Measurements from ENCODE around the gene GLP1R. TPM values are rescaled to one million over a fixed set of nuclear protein-coding genes. Genes with fewer than 3 reads are reported as not detected.

GLP1R gene
- total RNA-seq, 1 experiment from 2014 or later = 1.8 TPM

GRCh38 chr6:39128106-39128505 is 79.5 kb downstream of the GLP1R start:
- Mint-ChIP-seq H3K27ac (no peak overlapping the region), H3K27me3 (ENCODE audit: low read depth) (peaks cover 18% of the 10 kb centered on the region), H3K4me3 (no peak overlapping the region), H3K36me3 (no peaks in the 10 kb centered on the region; the same call in 1 of the 2 replicates), H3K9me3 (peaks cover 8% of the 10 kb centered on the region; the same call in 1 of the 2 replicates), H3K4me1 (peaks cover 3% of the 10 kb centered on the region)
- ATAC-seq = no peak
- POLR2A ChIA-PET = no interaction called here
- TF ChIP-seq ZNF512 (CRISPR knock-in tag; IDR thresholded peaks at IDR 0.05; ENCODE audit: borderline replicate concordance) (no peak), GTF2I (CRISPR knock-in tag; conservative IDR thresholded peaks at IDR 0.05) (no peak), MAX (CRISPR knock-in tag; IDR thresholded peaks at IDR 0.05) (no peak), ZNF671 (CRISPR knock-in tag; IDR thresholded peaks at IDR 0.05) (no peak), TP53 (CRISPR knock-in tag; IDR thresholded peaks at IDR 0.05) (no peak)
- TF ChIP-seq, protein P1, sequence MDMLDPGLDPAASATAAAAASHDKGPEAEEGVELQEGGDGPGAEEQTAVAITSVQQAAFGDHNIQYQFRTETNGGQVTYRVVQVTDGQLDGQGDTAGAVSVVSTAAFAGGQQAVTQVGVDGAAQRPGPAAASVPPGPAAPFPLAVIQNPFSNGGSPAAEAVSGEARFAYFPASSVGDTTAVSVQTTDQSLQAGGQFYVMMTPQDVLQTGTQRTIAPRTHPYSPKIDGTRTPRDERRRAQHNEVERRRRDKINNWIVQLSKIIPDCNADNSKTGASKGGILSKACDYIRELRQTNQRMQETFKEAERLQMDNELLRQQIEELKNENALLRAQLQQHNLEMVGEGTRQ (CRISPR knock-in tag; IDR thresholded peaks at IDR 0.05) = no peak
- TF ChIP-seq, protein P2, sequence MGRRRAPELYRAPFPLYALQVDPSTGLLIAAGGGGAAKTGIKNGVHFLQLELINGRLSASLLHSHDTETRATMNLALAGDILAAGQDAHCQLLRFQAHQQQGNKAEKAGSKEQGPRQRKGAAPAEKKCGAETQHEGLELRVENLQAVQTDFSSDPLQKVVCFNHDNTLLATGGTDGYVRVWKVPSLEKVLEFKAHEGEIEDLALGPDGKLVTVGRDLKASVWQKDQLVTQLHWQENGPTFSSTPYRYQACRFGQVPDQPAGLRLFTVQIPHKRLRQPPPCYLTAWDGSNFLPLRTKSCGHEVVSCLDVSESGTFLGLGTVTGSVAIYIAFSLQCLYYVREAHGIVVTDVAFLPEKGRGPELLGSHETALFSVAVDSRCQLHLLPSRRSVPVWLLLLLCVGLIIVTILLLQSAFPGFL (CRISPR knock-in tag; IDR thresholded peaks at IDR 0.05; ENCODE audit: borderline replicate concordance) = no peak
- TF ChIP-seq, protein P3, sequence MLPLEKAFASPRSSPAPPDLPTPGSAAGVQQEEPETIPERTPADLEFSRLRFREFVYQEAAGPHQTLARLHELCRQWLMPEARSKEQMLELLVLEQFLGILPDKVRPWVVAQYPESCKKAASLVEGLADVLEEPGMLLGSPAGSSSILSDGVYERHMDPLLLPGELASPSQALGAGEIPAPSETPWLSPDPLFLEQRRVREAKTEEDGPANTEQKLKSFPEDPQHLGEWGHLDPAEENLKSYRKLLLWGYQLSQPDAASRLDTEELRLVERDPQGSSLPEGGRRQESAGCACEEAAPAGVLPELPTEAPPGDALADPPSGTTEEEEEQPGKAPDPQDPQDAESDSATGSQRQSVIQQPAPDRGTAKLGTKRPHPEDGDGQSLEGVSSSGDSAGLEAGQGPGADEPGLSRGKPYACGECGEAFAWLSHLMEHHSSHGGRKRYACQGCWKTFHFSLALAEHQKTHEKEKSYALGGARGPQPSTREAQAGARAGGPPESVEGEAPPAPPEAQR (CRISPR knock-in tag; IDR thresholded peaks at IDR 0.05) = no peak
- no peak for DNase-seq (ENCODE audit: low spot score)
- CTCF ChIA-PET = interaction anchor here (1.1 to 1.2 kb wide), 2 partner anchors 131 to 175 kb away, joined by 3 read pairs; no protein-coding TSS in a partner anchor

GRCh38 chr6:39128832-39129231 is 80.3 kb downstream of the GLP1R start:
- Mint-ChIP-seq H3K36me3 (no peaks in the 10 kb centered on the region; the same call in 1 of the 2 replicates), H3K27me3 (ENCODE audit: low read depth) (peaks cover 16% of the 10 kb centered on the region), H3K9me3 (peaks cover 8% of the 10 kb centered on the region; the same call in 1 of the 2 replicates), H3K4me1 (peaks cover 3% of the 10 kb centered on the region), H3K4me3 (no peak overlapping the region), H3K27ac (no peak overlapping the region)
- DNase-seq (ENCODE audit: low spot score) = no peak
- TF ChIP-seq ATF6 (CRISPR knock-in tag; IDR thresholded peaks at IDR 0.05) = no peak
- TF ChIP-seq ZNF281 (CRISPR knock-in tag; IDR thresholded peaks at IDR 0.05) = no peak
- no peak for TF ChIP-seq SMAD3 (CRISPR knock-in tag; IDR thresholded peaks at IDR 0.05; ENCODE audit: borderline replicate concordance)
- TF ChIP-seq NR3C1 (CRISPR knock-in tag; conservative IDR thresholded peaks at IDR 0.05; ENCODE audit: low read depth) = no peak
- TF ChIP-seq E2F1 (CRISPR knock-in tag; IDR thresholded peaks at IDR 0.05) = no peak
- TF ChIP-seq, protein P4, sequence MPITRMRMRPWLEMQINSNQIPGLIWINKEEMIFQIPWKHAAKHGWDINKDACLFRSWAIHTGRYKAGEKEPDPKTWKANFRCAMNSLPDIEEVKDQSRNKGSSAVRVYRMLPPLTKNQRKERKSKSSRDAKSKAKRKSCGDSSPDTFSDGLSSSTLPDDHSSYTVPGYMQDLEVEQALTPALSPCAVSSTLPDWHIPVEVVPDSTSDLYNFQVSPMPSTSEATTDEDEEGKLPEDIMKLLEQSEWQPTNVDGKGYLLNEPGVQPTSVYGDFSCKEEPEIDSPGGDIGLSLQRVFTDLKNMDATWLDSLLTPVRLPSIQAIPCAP (CRISPR knock-in tag; IDR thresholded peaks at IDR 0.05) = no peak
- TF ChIP-seq, protein P3 (CRISPR knock-in tag; IDR thresholded peaks at IDR 0.05) = no peak
- TF ChIP-seq E2F5 (CRISPR knock-in tag; IDR thresholded peaks at IDR 0.05) = no peak
- no peak for TF ChIP-seq MXD4 (CRISPR knock-in tag; IDR thresholded peaks at IDR 0.05; ENCODE audit: borderline replicate concordance)
- POLR2A ChIA-PET = no interaction called here
- CTCF ChIA-PET = interaction anchor here (0.8 to 1.2 kb wide), 2 partner anchors 132 kb away, joined by 3 read pairs; no protein-coding TSS in a partner anchor
- no peak for ATAC-seq

Data from WTC11 (cell line).